Omental fat pad (tissue), 4 donors: ENCODE measurements around the gene TAF11L8. TPM values are rescaled to one million over a fixed set of nuclear protein-coding genes. Genes with fewer than 3 reads are reported as not detected.
"Not testable (repeated sequence)": the region's sequence is repeated elsewhere in the genome, so short reads cannot be mapped to it uniquely, and the experiment has no call there.

Experiments used
- ATAC-seq: fragments of 150-250 bp; one replicate; pipeline ENCODE4 v1.9.1; 2016; ENCODE audit warnings: mild to moderate bottlenecking, moderate library complexity; ENCODE audit not compliant: low FRiP score
- DNase-seq: peaks from one replicate; pipeline ENCODE4 v3.0.0-alpha.2; 2019; ENCODE audit warnings: low spot score
- small RNA-seq: library from RNA; depleted of rRNA; stranded (forward); fragments of <200 nt; gene quantifications from one replicate; pipeline ENCODE3, GENCODE V24; 2016
- total RNA-seq, 4 donors: library from RNA; depleted of rRNA; stranded (reverse); fragments of >200 nt; gene quantifications; one replicate each; pipeline ENCODE4 v1.1.0, GENCODE V29; 2016
- TF ChIP-seq, protein P1 (sequence below), 3 donors: fragments of 450-650 bp; IDR thresholded peaks; one replicate each; pipeline ENCODE4 v1.5.1; 2016 to 2017; ENCODE audit warnings: antibody characterized with exemption in 3 of 3, mild to moderate bottlenecking in 3 of 3, moderate library complexity in 2 of 3

Gene TAF11L8
- total RNA-seq, 4 donors from 2014 or later: not detected

- ATAC-seq: no peak
Measured at GRCh38 chr5:17604951-17605350, 14.2 kb upstream of the TAF11L8 start.

DNA sequence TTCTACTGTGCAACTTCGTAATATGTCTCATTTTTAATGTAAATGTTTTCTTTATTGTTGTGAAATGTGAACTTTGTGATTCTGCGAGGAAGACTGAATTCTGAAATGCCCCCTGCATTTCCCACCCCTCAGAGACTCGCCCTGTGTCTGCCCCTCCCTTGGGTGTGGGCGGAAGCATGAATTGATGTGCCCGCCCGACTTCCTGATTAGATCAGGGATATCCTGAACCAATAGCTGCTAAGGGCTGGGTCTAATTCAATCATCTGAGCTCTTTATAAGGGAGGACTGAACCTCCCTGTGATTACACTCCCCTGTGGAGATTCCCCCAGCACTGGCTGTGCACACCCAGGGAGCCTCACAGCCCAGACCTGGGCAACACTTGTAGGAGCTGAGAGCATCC is 13.1 kb upstream of the TAF11L8 start, which contains the start of gene TAF11L11:
Gene TAF11L11, plus strand, starts transcription at position 304 of the 400 bp plus-strand sequence.
- not testable (repeated sequence) for ATAC-seq, DNase-seq

More at GRCh38 chr5:17604951-17605350, 14.2 kb upstream of the TAF11L8 start:
- DNase-seq: no peak
- TF ChIP-seq, protein P1, sequence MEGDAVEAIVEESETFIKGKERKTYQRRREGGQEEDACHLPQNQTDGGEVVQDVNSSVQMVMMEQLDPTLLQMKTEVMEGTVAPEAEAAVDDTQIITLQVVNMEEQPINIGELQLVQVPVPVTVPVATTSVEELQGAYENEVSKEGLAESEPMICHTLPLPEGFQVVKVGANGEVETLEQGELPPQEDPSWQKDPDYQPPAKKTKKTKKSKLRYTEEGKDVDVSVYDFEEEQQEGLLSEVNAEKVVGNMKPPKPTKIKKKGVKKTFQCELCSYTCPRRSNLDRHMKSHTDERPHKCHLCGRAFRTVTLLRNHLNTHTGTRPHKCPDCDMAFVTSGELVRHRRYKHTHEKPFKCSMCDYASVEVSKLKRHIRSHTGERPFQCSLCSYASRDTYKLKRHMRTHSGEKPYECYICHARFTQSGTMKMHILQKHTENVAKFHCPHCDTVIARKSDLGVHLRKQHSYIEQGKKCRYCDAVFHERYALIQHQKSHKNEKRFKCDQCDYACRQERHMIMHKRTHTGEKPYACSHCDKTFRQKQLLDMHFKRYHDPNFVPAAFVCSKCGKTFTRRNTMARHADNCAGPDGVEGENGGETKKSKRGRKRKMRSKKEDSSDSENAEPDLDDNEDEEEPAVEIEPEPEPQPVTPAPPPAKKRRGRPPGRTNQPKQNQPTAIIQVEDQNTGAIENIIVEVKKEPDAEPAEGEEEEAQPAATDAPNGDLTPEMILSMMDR (IDR thresholded peaks at IDR 0.05): no peak

DNA sequence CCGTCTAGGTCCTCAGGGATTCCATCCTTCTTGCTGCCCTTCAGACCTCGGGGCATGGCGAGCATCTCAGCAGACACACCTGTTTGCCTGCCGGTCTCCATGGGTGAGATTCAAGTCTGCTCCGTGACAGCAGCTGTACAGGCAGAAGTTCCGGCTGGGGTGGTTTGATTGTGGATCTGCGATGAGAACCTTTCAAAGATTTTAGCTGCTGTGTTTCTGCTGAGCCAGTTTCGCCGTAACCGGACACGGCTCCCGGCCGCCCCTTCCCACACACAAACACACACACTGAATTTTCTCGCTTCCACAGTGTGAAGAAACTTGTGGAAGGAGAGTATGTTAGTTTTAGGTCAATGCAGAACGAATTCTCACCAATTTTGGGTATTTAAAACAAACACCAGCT is 7.0 kb upstream of the TAF11L8 start, which contains the start of gene TAF11L10:
Gene TAF11L10, minus strand, starts transcription at position 101 of the 400 bp plus-strand sequence.
- ATAC-seq, DNase-seq: not testable (repeated sequence)

- ATAC-seq, DNase-seq: not testable (repeated sequence)
Measured at GRCh38 chr5:17594255-17594654, 3.5 kb upstream of the TAF11L8 start, which contains the start of gene TAF11L9. Gene TAF11L9 (minus strand): TSS chr5:17594394.

GRCh38 chr5:17585658-17586057 is 5.1 kb downstream of the TAF11L8 start, which contains the start of gene TAF11L7:
Gene TAF11L7 (minus strand): TSS chr5:17585758.
- DNase-seq, ATAC-seq: not testable (repeated sequence)

Small RNA genes within 50 kb of the gene (small RNA-seq; reads per million reads assigned to genes)
- gene AC233724.3: not detected
- not detected for gene AC233724.6
- not detected for gene AC233724.7

Other genes starting within 250 kb of the TAF11L8 start
- not detected for gene TAF11L2, start 92.7 kb downstream of the TAF11L8 start, total RNA-seq
- not detected for gene TAF11L3, start 72.6 kb downstream of the TAF11L8 start, total RNA-seq
- not detected for gene TAF11L4, start 69.2 kb downstream of the TAF11L8 start, total RNA-seq
- not detected for gene TAF11L5, start 65.7 kb downstream of the TAF11L8 start, total RNA-seq
- gene TAF11L6, start 62.3 kb downstream of the TAF11L8 start, total RNA-seq: not detected
- not detected for gene TAF11L7, start 5.2 kb downstream of the TAF11L8 start, total RNA-seq
- gene TAF11L9, start 3.4 kb upstream of the TAF11L8 start, total RNA-seq: not detected
- not detected for gene TAF11L10, start 6.9 kb upstream of the TAF11L8 start, total RNA-seq
- gene TAF11L11, start 13.2 kb upstream of the TAF11L8 start, total RNA-seq: not detected
- not detected for gene TAF11L12, start 19.4 kb upstream of the TAF11L8 start, total RNA-seq
- gene TAF11L13, start 41.1 kb upstream of the TAF11L8 start, total RNA-seq: not detected
- gene TAF11L14, start 43.5 kb upstream of the TAF11L8 start, total RNA-seq: not detected